NB4 (cell line): Measurements from ENCODE around the gene USP30.

Experiments used
- CTCF ChIP-seq: IDR thresholded peaks from one replicate; pipeline ENCODE4 v1.5.1; 2012; ENCODE audit warnings: low read depth, low read length
- MAX ChIP-seq: IDR thresholded peaks from 2 replicates; pipeline ENCODE4 v1.6.1; 2011; ENCODE audit warnings: low read depth, low read length
- POLR2A ChIP-seq: IDR thresholded peaks from 2 replicates; pipeline ENCODE4 v1.6.1; 2011; ENCODE audit warnings: mild to moderate bottlenecking; ENCODE audit not compliant: insufficient read length; ENCODE audit errors: extremely low read depth

GRCh38 chr12:109102491-109102890, 50.1 kb downstream of the USP30 start:
- TF ChIP-seq CTCF (no peak), POLR2A (no peak), MAX (no peak)
